ENCODE data around the gene RAP1GAP. TPM values are rescaled to one million over a fixed set of nuclear protein-coding genes. Genes with fewer than 3 reads are reported as not detected.

Gene RAP1GAP
- total RNA-seq, 2 donors from 2014 or later = 10.5 to 16.4 TPM

DNA sequence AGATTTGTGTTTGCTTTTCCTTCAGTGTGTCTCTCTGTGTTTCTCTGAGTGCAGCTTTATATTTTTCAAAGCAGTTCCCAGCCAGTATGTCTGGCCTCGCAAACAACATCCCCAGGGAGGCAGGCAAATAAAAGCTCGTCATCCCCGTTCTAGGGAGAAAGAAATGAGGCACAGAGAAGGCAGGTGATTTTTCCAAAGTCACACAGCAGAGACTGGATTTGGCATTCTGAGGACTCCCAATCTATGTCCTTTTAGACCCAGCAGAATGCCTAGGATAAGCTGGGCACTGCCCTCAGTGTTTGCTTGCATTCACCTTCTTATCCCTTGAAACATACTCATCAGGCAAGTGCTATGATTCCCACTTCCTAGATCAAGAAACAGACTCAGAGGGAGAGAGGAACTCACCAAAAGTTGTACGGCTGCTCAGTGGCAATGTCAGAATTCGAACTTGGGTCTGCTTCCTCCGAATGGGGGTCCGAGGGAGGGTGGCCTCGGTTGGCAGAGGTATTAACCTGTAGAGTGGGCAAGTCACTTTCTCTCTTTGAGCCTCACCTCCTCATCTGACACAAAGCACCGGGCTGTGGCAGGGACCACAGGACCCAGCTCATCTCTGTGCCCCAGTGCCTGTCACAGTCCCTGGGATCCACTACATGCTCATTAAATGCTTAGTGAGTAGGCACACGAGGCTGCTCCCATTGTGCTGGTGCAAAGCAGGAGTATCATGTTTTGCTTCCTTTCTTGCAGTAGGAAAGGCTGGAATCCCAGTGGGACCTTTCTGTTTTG lies 4.2 kb downstream of the RAP1GAP start:
- no peak for DNase-seq
- intact Hi-C loops (cut with DNase I) = loop anchor here in 1 of 2 donors (10.0 kb wide), 1 partner anchor 440 kb away; no protein-coding TSS in a partner anchor
- ATAC-seq = no peak

DNA sequence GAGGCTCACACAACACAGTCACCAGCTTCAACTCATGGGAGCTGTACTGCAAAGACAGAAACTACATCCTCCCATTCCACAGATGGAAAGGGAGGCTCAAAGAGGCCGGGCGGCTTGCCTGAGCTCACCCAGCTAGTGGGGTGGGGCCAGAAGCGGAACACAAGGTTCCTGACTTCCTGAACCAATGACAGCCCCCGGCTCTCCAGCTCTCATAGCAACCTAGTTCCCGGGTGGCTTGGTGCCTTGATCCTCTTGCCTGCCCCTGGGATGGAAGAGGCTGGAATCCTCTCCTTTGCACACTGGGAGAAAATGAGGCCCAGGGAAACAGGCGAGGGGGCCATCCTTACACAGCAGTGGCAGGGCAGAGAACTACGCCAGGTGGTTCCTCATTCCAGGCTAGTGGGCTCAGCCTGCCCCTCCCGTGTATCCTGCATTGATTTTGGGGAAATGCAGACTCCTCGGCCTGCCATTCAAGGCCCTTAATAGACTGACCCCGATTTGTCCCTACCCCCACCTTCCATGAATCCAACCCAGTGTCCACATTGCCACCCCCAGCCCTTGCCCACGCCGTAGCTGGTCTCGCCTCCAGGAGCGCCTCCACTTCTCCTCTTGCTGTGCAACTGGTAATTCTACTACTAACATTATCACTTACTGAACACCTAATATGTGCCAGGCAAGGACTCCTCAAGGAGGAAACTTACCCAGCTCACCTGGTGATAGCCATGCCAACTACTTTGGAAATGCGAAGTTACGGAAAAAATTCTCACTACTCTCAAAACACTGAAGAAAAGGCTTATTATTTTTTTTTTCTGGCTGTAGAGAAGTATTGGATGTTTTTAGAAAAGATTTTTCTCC lies 5.0 kb downstream of the RAP1GAP start:
- DNase-seq (no peak), ATAC-seq (no peak)
- intact Hi-C loops (cut with DNase I) = loop anchor here in 1 of 2 donors (10.0 kb wide), 1 partner anchor 439 kb away; no protein-coding TSS in a partner anchor

- intact Hi-C loops (cut with DNase I) = loop anchor here in 1 of 2 donors (10.0 kb wide), 1 partner anchor 439 kb away; no protein-coding TSS in a partner anchor
- peak; percentile 53 to 56 for ATAC-seq
- DNase-seq = peak; percentile 66
Measured at GRCh38 chr1:21663248-21663950, 5.8 kb downstream of the RAP1GAP start.

DNA sequence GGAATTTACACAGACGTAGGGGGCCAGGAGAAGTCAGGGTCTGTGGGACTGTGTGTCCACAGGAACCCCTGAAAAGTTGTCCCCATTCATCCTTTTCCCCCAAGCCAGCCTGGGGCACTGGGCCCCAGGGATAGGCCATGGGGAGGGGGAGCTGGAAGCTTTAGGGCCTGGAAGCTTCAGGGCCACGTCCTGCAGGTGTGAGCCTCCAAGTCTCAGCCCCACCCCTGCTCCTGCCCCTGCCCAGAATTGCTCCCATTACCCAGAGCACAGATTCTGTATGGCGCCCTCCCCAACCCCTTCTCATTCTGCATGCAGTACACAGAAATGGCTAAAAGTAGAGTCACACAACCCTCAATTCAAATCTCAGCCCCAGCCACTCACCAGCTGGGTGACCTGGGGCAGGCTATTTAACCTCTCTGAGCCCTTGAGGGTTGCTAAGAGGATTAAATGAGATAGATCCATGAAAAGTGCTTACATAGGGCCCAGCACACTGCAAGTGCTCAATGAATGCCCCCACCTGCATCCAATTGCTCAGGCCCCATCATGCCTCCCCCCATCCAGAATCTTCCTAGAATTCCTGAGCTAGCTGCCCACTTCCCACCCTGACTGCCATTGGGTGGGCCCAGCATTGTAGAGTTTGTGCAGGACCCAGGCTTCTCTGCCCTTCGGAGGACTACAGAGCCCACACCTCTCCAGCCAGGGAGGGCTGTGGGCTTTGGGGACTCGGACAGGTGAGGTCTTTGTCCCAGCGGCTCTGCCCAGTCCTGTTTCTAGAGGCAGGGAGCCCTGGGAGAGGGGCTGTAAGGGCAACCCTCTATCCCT lies 6.5 kb downstream of the RAP1GAP start:
- DNase-seq (no peak), ATAC-seq (no peak)
- intact Hi-C loops (cut with DNase I) = loop anchor here in 1 of 2 donors (10.0 kb wide), 1 partner anchor 438 kb away; no protein-coding TSS in a partner anchor

DNA sequence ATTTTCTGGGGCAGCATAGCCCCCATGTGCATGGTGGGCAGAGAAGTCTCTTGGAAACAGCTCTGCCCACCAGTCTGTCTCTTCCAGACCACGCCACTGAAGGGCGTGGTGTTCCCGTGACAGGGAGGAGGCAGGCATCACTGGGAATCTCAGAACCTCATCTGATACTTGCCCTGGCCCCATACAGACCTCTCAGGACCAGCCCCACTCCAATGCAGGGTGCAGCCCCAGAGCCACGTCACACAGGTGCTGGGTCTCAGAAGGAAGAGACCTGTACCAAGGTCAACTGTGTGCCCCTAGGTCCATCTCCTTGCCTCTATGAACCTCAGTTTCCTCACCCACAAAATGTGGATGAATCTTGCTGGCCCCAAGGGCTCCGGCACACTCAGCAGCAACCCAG lies 7.3 kb downstream of the RAP1GAP start:
- intact Hi-C loops (cut with DNase I) = loop anchor here in 1 of 2 donors (10.0 kb wide), 1 partner anchor 437 kb away; no protein-coding TSS in a partner anchor
- DNase-seq (no peak), ATAC-seq (no peak)

DNA sequence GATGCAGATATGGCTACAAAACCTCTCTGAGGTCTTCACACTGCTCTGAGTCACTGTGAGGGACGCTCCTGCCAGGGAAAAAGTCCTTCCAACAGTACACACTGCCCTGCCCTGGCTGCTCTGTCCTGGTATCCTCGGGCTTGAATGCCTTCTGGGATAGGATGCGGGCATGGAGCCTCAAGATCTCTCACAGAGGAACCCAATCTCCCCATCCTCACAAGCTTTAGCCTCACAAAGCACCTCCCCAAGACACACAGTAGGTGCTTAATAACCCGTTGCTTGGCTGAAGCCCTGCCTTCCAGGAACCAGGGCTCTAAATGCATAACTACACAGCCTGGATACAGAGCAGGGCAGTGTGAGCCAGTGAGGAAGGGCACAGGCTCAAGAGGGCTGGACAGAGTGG lies 9.2 kb downstream of the RAP1GAP start:
- no peak for DNase-seq
- intact Hi-C loops (cut with DNase I) = loop anchor here (5.0 to 10.0 kb wide), 4 partner anchors 85 to 435 kb away; no protein-coding TSS in a partner anchor
- ATAC-seq = no peak

DNA sequence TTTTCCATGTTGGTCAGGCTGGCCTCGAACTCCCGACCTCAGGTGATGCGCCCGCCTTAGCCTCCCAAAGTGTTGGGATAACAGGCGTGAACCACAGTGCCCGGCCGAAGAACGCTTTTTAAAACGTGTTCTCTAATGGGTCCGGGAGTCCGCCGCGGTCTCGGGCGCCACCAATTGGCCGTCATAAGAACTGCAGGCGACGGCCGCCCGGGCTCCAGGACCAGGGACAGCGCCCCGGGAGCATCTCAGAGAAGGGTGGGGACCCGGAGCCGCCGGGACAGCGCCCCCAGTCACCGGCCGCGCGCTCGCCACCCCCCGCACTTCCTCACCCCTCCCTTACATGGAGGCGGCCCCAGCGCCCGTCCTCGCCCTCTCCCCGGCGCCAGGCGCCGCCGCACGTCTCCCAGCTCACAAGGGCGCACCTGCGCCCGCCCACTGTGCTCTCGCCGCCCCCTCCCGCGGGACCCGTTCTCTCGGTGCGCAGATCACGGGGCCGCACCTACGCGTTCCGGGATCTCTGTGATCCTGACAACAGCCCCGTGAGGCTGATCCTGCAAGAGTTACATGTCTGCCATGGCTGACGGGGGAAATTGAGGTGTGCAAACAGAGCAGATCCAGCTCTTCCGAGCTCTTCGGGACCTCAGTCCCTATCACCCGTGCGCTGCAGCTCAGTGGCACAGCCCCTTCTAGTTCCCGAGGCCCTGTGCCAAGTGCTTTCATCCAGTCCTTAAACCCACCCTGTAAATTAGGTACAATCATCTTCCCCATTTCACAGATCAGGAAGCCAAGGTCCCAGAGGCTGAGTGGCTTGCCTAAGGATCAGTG lies 9.8 kb downstream of the RAP1GAP start:
- intact Hi-C loops (cut with DNase I) = loop anchor here (5.0 to 10.0 kb wide), 3 partner anchors 85 to 287 kb away; no protein-coding TSS in a partner anchor
- peak; percentile 77 for DNase-seq
- ATAC-seq = peak; percentile 82 to 84

DNA sequence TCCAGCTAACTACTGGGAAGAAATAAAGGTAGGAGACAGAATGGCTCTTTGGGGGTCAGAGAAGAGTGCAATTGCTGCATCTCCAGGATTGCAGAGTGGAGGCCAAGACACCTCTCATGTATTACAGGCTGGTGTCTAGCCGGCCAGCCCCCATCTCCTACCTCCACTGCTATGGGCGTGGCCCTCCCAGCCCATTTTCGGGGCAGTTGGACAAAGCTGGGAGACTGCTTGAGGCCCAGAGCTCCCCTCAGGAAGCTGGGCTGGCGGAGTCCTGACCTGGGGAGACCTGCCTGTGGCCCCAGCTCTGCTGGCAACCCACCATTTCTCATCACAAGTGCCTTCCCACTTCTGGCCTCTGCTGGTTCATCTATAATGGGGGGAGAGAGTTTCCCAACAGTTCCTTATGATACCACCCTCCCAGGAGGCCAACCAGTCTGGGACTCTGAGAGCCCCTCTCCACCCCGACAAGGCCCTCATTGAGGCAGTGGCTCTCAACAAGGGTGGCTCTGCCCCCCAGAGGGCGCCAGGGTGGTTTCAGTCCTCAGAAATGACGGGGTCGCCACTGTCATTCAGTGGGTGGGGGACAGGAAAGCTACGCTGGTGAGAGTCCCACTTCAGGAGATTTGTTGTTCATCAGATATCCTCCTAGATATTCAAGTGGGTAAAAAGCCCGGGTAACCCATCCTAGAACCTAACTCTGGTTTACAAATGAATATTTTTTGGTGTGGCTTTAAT lies 11.5 kb downstream of the RAP1GAP start:
- no peak for DNase-seq
- no peak for ATAC-seq
- intact Hi-C loops (cut with DNase I) = loop anchor here (5.0 to 10.0 kb wide), 3 partner anchors 83 to 285 kb away; no protein-coding TSS in a partner anchor

GRCh38 chr1:21655748-21656147 lies 13.4 kb downstream of the RAP1GAP start:
- DNase-seq = no peak
- intact Hi-C loops (cut with DNase I) = loop anchor here (5.0 to 10.0 kb wide), 3 partner anchors 81 to 283 kb away; no protein-coding TSS in a partner anchor
- no peak for ATAC-seq

GRCh38 chr1:21655259-21655658 lies 13.9 kb downstream of the RAP1GAP start:
- DNase-seq (no peak), ATAC-seq (no peak)
- intact Hi-C loops (cut with DNase I) = loop anchor here (5.0 to 10.0 kb wide), 3 partner anchors 80 to 283 kb away; no protein-coding TSS in a partner anchor

DNA sequence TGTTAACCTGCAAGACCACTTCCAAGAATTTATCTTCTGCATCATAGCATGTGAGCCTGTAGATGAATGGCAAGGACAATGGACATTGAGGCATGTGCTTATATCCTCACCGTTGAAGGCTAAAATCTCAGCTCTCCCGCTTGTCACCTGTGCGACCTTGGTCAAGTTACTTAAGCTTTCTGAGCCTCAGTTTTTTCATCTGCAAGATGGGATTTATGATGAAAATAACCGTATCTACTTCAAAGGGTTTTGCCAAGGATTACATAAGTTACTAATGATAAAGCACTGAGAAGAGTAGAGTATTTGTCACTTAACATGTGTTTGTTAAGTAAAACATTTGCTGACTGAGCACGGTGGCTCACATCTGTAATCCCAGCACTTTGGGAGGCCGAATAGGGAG lies 14.9 kb downstream of the RAP1GAP start:
- intact Hi-C loops (cut with DNase I) = loop anchor here (5.0 to 10.0 kb wide), 3 partner anchors 79 to 142 kb away; no protein-coding TSS in a partner anchor
- DNase-seq (no peak), ATAC-seq (no peak)

DNA sequence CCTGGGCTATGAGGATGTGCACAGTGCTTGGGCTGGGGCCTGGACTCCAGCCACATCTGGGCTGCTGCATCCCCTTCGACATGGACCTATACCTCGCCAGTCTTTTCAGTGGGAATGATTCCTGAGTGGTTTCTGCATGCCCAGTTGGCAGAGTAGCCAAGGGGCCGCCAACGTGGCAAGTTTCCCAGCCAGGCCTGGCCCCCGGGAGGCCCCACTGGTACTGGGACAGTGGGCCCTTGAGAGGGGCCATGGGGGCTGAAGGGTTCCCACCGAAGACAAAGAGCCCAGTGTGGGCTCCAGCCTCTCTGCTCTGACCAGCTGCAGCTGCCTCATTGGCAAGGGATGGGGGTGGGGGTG lies 15.4 kb downstream of the RAP1GAP start:
- no peak for DNase-seq
- intact Hi-C loops (cut with DNase I) = loop anchor here (5.0 to 10.0 kb wide), 3 partner anchors 79 to 141 kb away; no protein-coding TSS in a partner anchor
- ATAC-seq = no peak

- ATAC-seq (no peak), DNase-seq (no peak)
- intact Hi-C loops (cut with DNase I) = loop anchor here (5.0 to 10.0 kb wide), 3 partner anchors 78 to 141 kb away; no protein-coding TSS in a partner anchor
Measured at GRCh38 chr1:21652937-21653743, 16.0 kb downstream of the RAP1GAP start.

DNA sequence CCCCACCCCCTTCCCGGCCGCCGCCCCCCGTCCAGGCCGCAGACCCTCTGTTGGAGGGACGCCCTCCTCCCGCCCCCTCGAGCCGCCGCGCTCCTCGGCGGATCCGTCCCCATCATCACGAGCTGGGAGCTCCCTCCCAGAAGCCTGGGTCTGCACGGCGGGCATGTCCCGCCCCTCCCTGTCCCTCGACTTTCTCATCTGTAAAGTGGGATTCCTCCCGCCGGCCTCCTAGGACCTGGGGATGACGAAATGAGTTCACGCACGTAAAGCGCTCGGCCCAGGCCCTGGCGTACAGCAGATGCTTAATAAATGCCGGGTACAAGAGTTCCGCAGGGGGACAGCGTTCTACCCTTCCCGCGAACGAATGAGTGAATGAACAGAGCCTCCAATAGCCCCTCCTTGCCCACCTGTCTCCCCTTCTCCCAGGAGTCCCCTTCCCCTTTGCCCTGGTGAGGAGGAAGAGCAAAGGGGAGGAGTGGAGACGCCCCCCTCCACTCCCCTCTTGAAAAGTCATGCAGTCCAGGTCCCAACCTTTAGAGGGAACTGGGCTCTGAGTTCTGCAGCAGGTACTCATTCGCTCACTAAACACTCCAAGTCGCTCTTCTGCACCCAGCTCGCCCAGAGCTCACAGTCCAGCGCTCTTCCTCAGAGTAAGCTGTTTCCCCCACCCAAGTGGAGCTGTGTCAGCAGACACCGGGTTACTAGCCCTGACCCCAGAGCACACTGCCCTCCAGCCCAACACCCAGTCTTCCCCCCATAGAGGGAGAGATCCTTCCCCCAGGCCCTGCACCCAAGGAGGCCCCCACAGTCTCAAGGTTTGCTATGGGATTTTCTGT lies 16.8 kb downstream of the RAP1GAP start:
- no peak for DNase-seq
- intact Hi-C loops (cut with DNase I) = loop anchor here (5.0 to 10.0 kb wide), 3 partner anchors 78 to 140 kb away; no protein-coding TSS in a partner anchor
- ATAC-seq = no peak

Measured in left cardiac atrium (tissue), 4 donors.